BLaER1 treated with 17β-estradiol and CSF1 and Interleukin-3, amounts not matched to agents 10 nM and 100 nM (cell line): ENCODE measurements around the gene AHCYL2.

Source experiments
- H3K27ac ChIP-seq, 11 experiments: shearing (Covaris generic); formaldehyde crosslinking; 2 replicates each; pipeline ENCODE4 v1.8.1; 2022
- H3K27me3 ChIP-seq, 11 experiments: shearing (Covaris generic); formaldehyde crosslinking; 2 replicates each; pipeline ENCODE4 v1.8.1; 2022
- H3K36me3 ChIP-seq, 11 experiments: shearing (Covaris generic); formaldehyde crosslinking; 2 replicates each; pipeline ENCODE4 v1.8.1; 2022
- H3K4me1 ChIP-seq, 10 experiments: shearing (Covaris generic); formaldehyde crosslinking; 2 replicates each; pipeline ENCODE4 v1.8.1; 2022
- H3K4me2 ChIP-seq, 11 experiments: shearing (Covaris generic); formaldehyde crosslinking; 2 replicates each; pipeline ENCODE4 v1.8.1; 2022
- H3K4me3 ChIP-seq, 10 experiments: shearing (Covaris generic); formaldehyde crosslinking; 2 replicates each; pipeline ENCODE4 v1.8.1; 2022
- H3K9ac ChIP-seq, 11 experiments: shearing (Covaris generic); formaldehyde crosslinking; 2 replicates each; pipeline ENCODE4 v1.8.1; 2022
- H3K9me3 ChIP-seq, 11 experiments: shearing (Covaris generic); formaldehyde crosslinking; replicated peaks in 1 of 11; 2 replicates each; pipeline ENCODE4 v1.8.1; 2022
- H4K20me1 ChIP-seq, 11 experiments: shearing (Covaris generic); formaldehyde crosslinking; 2 replicates each; pipeline ENCODE4 v1.8.1; 2022
- Cebpa-rat ChIP-seq, 11 experiments: shearing (Covaris generic); IDR thresholded peaks; 2 replicates each; pipeline ENCODE4 v1.8.1; 2022

AHCYL2 gene

DNA sequence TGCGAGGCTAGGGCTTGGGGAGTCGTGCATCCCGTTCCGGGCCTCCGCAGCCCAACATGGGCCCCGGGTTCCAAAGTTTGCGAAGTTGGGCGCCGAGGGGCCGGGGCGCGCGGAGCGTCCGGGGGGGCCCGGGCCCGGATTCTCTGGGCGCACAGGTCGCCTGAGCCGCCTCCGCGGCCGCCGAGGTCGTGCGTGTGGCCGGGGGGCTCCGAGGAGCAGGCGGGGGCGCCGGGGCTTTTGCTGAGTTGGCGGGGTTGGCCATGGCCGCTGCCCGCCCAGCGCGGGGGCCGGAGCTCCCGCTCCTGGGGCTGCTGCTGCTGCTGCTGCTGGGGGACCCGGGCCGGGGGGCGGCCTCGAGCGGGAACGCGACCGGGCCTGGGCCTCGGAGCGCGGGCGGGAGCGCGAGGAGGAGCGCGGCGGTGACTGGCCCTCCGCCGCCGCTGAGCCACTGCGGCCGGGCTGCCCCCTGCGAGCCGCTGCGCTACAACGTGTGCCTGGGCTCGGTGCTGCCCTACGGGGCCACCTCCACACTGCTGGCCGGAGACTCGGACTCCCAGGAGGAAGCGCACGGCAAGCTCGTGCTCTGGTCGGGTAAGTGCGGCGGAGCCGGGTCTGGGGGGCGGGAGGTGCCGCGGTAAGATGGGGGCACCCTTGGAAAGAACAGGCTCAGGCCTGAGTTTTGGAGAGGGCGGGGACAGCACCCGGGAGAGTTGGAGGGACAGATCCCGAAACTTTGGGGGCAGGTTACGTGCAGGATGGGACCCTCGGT lies 35.8 kb upstream of the AHCYL2 start:
- Histone ChIP-seq H3K9ac (peak overlapping the region; percentile 78 to 91 (median 83)), H3K4me2 (peak overlapping the region; percentile 93 to 99 (median 98)), H3K9me3 (no peaks in the 10 kb centered on the region), H3K36me3 (peaks cover 0 to 17% (median 0%) of the 10 kb centered on the region in 11 experiments; a peak in 3 of 22 replicates), H4K20me1 (peaks cover 0 to 19% (median 0%) of the 10 kb centered on the region in 11 experiments; a peak in 5 of 22 replicates), H3K27ac (peak overlapping the region; percentile 45 to 79 (median 71); a peak in 21 of 22 replicates), H3K4me1 (peaks cover 11 to 41% (median 27%) of the 10 kb centered on the region in 10 experiments; a peak in 19 of 20 replicates), H3K4me3 (peak overlapping the region; percentile 74 to 89 (median 83)), H3K27me3 (peaks cover 21 to 41% (median 38%) of the 10 kb centered on the region in 11 experiments)
- TF ChIP-seq Cebpa-rat (IDR thresholded peaks at IDR 0.05) = no peak

DNA sequence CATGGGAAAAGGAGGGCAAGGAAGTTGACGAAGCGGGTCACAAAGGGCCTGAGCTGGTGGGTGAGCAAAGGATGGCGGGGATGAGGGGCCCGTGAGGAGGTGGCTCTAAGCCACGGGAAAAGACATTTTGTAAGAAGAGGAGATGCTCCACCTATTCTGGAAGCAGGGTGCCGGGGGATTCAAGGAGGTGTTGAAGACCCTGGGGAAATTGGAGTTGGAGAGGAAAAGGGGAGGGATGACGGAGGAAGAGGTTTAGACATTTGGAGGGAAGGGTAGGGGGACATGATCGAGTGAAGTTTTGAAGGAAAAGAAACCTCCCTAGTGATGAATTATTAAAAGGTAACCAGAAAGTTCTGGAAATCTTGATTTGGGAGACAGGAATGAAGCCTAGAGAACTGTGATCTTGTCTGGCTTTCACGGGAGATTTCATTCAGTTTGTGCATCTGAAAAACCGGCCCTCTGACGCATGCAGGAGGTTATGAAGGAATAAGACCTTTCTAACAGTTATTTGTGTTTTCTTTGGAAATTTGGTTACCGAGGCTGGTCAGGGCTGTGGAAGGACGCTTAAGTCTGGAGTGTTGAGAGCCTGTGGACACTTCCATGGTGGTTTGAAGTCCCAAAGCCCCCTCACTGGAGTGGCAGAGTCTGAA lies 35.0 kb upstream of the AHCYL2 start:
- Histone ChIP-seq H3K9ac (peak overlapping the region; percentile 78 to 91 (median 83); a peak in 21 of 22 replicates), H3K4me3 (peak overlapping the region; percentile 74 to 89 (median 83)), H3K27me3 (peaks cover 21 to 41% (median 38%) of the 10 kb centered on the region in 11 experiments), H3K4me2 (peak overlapping the region; percentile 93 to 99 (median 98)), H4K20me1 (peaks cover 0 to 19% (median 0%) of the 10 kb centered on the region in 11 experiments; a peak in 5 of 22 replicates), H3K27ac (peak overlapping the region in 8 of 11 experiments; percentile 64 to 79 (median 75); a peak in 10 of 22 replicates), H3K9me3 (peaks cover 0 to under 1% (median 0%) of the 10 kb centered on the region in 11 experiments; a peak in 1 of 22 replicates), H3K4me1 (peaks cover 11 to 41% (median 27%) of the 10 kb centered on the region in 10 experiments; a peak in 19 of 20 replicates), H3K36me3 (peaks cover 0 to 17% (median 0%) of the 10 kb centered on the region in 11 experiments; a peak in 4 of 22 replicates)
- no peak for TF ChIP-seq Cebpa-rat (IDR thresholded peaks at IDR 0.05)

DNA sequence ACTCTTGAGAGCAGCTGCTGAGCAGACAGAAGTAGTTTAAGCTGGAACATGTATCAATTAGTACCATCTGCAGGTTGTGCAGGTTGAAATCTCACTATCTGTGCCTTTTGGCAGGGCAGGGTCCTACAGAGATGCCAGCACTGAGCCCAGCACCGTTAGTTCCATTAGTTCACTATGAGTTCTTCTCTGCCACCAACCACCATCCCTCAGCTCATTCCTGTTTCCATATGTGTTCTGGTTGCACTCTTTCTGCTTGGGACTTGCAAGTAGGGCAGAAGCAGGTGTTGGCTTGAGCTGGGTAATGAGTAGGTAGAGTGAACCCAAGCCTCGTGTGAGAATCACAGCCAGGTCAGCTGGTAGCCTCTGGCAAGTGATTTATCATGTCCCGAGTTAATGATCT lies 33.6 kb upstream of the AHCYL2 start:
- Histone ChIP-seq H3K4me1 (peaks cover 8 to 38% (median 25%) of the 10 kb centered on the region in 10 experiments; a peak in 19 of 20 replicates), H3K27ac (no peak overlapping the region), H3K27me3 (peaks cover 21 to 41% (median 38%) of the 10 kb centered on the region in 11 experiments), H3K4me3 (no peak overlapping the region), H3K36me3 (peaks cover 0 to 17% (median 0%) of the 10 kb centered on the region in 11 experiments; a peak in 4 of 22 replicates), H3K9ac (no peak overlapping the region), H3K9me3 (peaks cover 0 to 4% (median 0%) of the 10 kb centered on the region in 11 experiments; a peak in 1 of 22 replicates), H3K4me2 (peak overlapping the region in 2 of 11 experiments; percentile 16 to 29; a peak in 5 of 22 replicates), H4K20me1 (peaks cover 0 to 19% (median 0%) of the 10 kb centered on the region in 11 experiments; a peak in 5 of 22 replicates)
- TF ChIP-seq Cebpa-rat (IDR thresholded peaks at IDR 0.05) = no peak

DNA sequence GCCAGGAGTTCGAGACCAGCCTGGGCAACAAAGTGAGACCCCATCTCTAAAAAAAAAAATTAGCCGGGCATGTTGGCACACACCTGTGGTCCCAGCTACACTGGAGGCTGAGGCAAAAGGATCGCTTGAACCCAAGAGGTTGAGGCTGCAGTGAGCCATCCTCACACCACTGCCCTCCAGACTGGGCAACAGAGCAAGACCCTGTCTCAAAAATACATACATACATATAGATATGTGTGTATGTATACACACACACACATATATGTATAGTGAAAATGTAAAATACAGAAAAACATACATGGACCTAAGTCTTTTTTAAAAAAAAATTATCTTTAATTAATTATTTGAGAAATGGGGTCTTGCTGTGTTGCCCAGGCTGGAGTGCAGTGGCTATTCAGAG lies 30.9 kb upstream of the AHCYL2 start:
- Histone ChIP-seq H3K9ac (no peak overlapping the region), H3K4me3 (no peak overlapping the region), H3K27ac (no peak overlapping the region), H3K4me1 (peaks cover 14 to 28% (median 20%) of the 10 kb centered on the region in 10 experiments), H4K20me1 (peaks cover 0 to 19% (median 0%) of the 10 kb centered on the region in 11 experiments; a peak in 5 of 22 replicates), H3K36me3 (peaks cover 0 to 17% (median 0%) of the 10 kb centered on the region in 11 experiments; a peak in 4 of 22 replicates), H3K4me2 (no peak overlapping the region), H3K27me3 (peaks cover 16 to 21% (median 17%) of the 10 kb centered on the region in 11 experiments), H3K9me3 (peaks cover 0 to 4% (median 0%) of the 10 kb centered on the region in 11 experiments; a peak in 1 of 22 replicates)
- TF ChIP-seq Cebpa-rat (IDR thresholded peaks at IDR 0.05) = no peak

DNA sequence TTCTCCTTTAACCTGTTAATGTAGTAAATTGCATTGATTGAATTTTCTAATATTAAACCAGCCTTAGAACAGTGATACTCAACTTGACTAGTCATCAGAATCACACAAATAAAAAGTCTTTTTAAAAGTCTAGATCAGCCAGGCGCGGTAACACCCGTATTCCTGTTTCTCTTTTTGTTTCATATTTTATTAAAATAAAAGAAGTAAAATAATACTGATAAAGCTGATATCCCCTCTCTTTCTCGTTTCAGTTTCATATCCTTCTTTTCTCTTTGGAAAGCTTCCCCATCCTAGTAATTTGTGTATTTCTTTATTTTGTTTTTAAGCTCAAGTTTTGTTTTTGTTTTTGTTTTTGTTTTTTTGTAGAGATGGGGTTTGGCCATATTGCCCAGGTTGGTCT lies 27.1 kb upstream of the AHCYL2 start:
- no peak for TF ChIP-seq Cebpa-rat (IDR thresholded peaks at IDR 0.05)
- peaks cover 0 to 18% (median 9%) of the 10 kb centered on the region in 10 experiments; a peak in 11 of 20 replicates for H3K4me1 ChIP-seq
- H3K27ac ChIP-seq = no peak overlapping the region
- peaks cover 0 to 4% (median 0%) of the 10 kb centered on the region in 11 experiments; a peak in 1 of 22 replicates for H3K9me3 ChIP-seq
- no peak overlapping the region; a peak in 1 of 22 replicates for H3K9ac ChIP-seq
- H3K36me3 ChIP-seq = peaks cover 0 to 11% (median 0%) of the 10 kb centered on the region in 11 experiments; a peak in 4 of 22 replicates
- H3K4me3 ChIP-seq = no peak overlapping the region
- peak overlapping the region in 5 of 11 experiments; percentile 27 to 73 (median 39); a peak in 8 of 22 replicates for H3K4me2 ChIP-seq
- no peaks in the 10 kb centered on the region for H3K27me3 ChIP-seq
- H4K20me1 ChIP-seq = 0 out of 22 replicates have a peak, but pooled peaks cover 0 to 6% (median 0%) of the 10 kb centered on the region in 11 experiments

DNA sequence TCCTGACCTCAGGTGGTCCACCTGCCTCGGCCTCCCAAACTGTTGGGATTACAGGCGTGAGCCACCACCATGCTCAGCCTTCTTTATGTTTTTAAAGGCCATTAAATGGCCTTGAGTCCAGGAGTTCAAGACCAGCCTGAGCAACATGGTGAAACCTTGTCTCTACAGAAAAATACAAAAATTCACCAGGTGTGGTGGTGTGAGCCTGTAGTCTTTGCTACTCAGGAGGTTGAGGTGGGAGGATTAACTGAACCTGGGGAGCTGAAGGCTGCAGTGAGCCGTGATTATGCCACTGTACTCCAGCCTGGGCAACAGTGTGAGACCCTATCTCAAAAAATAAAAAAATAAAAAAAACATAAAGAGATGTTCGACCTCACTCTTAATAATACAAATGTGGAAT lies 25.4 kb upstream of the AHCYL2 start:
- peaks cover 0 to 18% (median 9%) of the 10 kb centered on the region in 10 experiments; a peak in 11 of 20 replicates for H3K4me1 ChIP-seq
- peaks cover 0 to 11% (median 0%) of the 10 kb centered on the region in 11 experiments; a peak in 4 of 22 replicates for H3K36me3 ChIP-seq
- peaks cover 0 to 4% (median 0%) of the 10 kb centered on the region in 11 experiments; a peak in 1 of 22 replicates for H3K9me3 ChIP-seq
- no peak for TF ChIP-seq Cebpa-rat (IDR thresholded peaks at IDR 0.05)
- H3K27ac ChIP-seq = no peak overlapping the region
- no peak overlapping the region for H3K4me3 ChIP-seq
- H3K4me2 ChIP-seq = no peak overlapping the region
- H4K20me1 ChIP-seq = 0 out of 22 replicates have a peak, but pooled peaks cover 0 to 6% (median 0%) of the 10 kb centered on the region in 11 experiments
- no peak overlapping the region for H3K9ac ChIP-seq
- H3K27me3 ChIP-seq = no peaks in the 10 kb centered on the region

DNA sequence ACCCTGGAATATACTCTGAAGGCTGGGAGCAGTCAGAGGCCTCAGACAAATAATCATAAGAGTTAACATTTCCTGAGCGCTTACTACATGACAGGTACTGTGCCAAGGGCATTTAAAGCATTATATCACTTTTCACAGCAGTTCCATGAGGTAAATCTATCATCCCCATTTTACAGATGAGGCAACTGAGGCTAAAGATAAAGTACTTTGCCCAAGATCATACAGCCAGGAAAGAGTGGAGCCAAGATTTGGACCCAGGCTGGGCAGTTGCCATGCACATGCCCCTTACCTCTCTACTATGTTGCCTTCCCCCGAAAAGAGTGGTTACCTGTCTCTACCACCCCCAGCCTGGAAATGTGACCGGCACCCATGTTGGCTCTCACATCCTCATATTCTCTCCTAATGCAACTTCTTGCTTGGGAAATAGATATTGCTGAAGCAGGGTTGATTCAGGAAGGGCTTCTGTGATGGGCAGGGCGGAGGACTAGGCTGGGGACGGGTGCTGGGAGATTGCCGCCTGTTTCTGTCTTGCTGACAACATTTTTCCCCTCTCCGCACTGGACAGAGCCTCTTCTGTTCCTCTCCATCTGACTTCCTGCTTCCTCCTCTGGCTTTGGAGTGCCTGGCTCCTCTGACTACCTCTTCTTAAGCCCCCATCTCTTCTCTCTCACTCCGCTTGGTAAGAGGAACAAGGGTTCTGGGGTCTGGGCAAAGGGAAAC lies 22.6 kb upstream of the AHCYL2 start:
- peak overlapping the region in 1 of 11 experiments; percentile 13; a peak in 2 of 22 replicates for H3K4me2 ChIP-seq
- H3K4me1 ChIP-seq = peaks cover 0 to 17% (median 9%) of the 10 kb centered on the region in 10 experiments; a peak in 11 of 20 replicates

More for the DNA sequence above, 22.6 kb upstream of the AHCYL2 start:
- no peak overlapping the region for H3K27ac ChIP-seq
- H3K9me3 ChIP-seq = no peaks in the 10 kb centered on the region
- no peak overlapping the region for H3K9ac ChIP-seq
- H3K36me3 ChIP-seq = peaks cover 0 to 32% (median 11%) of the 10 kb centered on the region in 11 experiments; a peak in 11 of 22 replicates
- TF ChIP-seq Cebpa-rat (IDR thresholded peaks at IDR 0.05) = no peak
- H3K27me3 ChIP-seq = no peaks in the 10 kb centered on the region
- H4K20me1 ChIP-seq = 0 out of 22 replicates have a peak, but pooled peaks cover 0 to 6% (median 0%) of the 10 kb centered on the region in 11 experiments
- H3K4me3 ChIP-seq = no peak overlapping the region
